ENCODE data around the gene NTN1.
"Not testable (repeated sequence)": the region's sequence is repeated elsewhere in the genome, so short reads cannot be mapped to it uniquely, and the experiment has no call there.

NTN1 gene

DNA sequence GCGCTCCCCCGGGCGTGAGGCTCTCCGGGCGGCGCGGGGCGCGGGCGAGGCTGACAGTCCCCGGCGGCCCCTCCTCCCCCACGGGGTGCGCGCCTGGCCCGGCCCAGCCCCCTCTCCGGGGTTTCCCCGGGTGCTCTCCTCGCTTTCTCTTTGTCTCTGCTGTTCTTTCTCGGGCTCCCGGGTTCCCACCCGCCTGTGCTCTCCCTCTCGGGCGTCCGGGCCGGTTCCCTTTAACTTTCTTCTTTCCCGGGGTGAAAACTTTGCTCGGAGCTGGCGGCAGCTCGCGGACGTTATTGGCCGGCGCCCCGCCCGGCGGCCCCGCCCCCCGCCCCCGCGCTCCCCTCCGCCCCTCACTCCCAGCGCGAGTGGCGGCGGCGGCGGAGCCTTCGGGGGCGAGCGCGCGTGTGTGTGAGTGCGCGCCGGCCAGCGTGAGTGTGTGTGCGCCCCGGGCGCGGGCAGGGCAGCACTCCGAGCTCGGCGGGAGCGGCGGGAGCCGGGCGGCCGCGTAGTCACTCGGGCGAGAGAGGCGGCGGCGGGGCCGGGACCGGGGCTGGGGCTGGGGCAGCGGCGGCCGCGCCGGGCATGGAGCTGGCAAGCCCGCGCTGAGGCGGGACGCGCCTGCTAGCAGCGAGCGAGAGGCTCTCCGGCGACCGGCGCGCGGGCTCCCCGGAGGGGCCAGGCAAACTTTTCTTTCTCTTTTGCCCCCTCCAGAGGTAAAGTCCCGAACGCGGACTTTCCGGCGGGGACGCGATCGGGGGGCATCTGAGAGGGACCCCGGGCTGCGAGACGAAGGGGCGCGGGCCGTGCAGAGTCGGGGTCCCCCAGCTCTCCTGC is at the start of gene NTN1:
NTN1 (plus strand) TSS at position 353 of the 834 bp plus-strand sequence. CDS start 864 bp downstream, outside the sequence.
- DNase-seq = peak; percentile 37

DNA sequence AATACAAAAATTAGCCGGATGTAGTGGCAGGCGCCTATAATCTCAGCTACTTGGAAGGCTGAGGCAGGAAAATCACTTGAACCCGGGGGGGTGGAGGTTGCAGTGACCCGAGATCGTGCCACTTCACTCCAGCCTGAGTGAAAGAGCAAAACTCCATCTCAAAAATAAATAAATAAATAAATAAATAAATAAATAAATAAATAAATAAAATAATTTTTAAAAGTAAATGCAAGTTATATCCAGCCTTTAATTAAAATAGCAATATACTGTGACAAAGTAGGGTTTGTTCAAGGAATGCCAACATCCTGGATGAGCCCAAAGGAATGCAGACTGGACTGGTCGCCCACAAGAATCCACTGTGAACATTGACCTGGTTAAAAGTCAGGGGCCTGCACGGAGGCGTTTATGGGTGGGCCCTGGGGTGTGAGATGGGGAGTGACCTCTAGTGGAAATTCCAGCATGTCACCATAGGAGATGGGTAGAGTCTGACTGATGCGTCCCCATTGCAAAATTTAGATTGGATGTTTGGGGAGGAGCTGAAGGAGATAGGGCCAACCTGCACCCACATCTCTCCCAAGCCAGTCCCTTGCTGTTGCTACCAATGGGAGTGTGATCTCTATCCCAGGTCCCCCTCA is 46.1 kb upstream of the NTN1 start:
- DNase-seq = no peak

DNA sequence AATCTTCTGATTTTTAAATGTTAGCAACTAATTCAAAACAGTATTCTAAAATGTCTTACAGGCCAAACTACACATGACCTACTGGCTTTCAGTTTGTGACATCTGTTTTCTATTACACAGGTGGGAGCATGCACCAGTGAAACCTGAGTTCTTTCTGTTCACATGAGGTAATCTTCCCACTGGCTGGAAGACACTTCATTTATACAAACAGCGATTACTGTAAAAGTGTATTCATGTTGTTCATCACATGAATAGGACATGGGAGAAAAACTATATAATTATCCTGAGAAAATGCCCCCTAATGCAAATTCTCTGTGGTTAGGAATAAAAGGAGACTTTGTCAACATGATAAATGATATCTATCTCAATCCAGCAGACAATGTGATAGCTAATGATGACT is 44.7 kb upstream of the NTN1 start:
- peak; percentile 98 for DNase-seq

DNA sequence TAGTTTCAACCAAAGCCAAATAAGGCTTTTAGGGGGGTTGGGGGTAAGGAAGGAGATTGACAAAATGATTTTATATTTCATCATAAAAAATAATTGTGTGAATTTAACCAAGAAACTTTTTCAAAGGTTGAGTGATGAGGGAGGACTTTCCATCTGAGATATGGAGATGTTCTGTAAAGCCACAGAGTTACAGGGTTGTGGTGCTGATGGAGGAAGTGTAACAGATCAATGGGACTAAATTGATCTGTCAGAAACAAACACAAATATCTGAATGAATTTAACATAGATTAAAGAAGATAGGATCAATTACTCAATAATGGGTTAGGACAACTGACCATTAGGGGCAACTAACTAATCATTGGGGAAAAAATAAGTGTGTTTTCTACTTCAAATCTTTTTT is 41.6 kb upstream of the NTN1 start:
- no peak for DNase-seq

DNA sequence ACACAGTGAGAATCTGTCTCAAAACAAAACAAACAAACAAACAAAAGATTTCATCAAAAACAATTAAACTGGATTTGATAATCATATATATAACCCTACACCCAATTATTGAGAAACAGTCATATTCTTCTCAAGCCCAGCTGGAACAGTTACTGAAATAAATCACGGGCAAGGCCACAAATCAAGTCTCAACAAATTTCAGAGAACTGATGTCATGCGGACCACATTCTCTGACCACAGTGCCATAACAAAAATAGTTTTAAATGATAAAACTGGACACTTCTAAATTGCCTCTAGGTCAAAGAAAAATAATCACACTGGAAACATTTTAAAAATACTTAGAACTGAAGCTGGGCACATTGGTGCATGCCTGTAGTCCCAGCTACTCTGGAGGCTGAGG is 39.9 kb upstream of the NTN1 start:
- DNase-seq = no peak

DNA sequence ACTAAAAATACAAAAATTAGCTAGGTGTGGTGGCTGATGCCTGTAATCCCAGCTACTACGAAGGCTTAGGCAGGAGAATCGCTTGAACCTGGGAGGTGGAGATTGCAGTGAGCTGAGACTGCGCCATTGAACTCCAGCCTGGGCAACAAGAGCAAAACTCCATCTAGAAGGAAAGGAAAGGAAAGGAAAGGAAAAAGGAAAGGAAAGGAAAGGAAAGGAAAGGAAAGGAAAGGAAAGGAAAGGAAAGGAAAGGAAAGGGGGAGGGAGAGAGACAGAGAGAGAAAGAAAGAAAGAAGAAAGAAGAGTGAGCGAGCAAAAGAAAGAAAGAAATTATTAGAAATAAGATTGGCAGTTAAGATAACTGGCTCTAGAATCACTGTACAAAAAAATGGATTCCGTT is 37.1 kb upstream of the NTN1 start:
- not testable (repeated sequence) for DNase-seq

DNA sequence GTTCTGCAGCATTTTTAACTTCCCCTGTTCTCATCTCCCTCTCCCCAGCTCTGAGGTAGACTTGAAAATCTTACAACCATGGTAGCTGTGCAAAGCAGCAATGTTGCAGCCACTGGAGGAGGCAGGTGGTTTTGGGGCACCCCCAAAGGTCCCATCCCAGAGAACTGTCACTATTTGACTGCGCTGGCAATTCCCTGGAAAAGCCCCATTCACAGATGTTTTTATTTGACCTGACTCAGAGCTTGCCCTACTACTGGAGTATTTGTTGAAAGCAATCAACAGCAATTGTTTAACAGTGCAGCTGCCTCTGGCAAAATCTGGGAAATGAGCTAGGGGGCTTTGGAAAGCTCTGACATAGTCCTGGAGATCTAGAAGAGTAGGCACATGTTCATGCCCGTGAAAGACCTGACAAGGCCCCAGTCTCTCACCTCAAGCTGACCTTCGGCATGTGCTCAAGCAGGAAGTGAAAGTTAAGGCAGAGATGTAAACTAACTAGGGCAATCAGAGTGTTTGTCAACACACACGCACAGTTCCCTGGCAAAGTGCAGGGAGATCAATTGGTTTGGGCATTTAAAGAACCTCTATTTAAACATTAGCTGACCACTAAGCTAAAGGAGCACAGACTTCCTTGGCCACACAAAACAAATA is 36.1 kb upstream of the NTN1 start:
- DNase-seq = no peak

DNA sequence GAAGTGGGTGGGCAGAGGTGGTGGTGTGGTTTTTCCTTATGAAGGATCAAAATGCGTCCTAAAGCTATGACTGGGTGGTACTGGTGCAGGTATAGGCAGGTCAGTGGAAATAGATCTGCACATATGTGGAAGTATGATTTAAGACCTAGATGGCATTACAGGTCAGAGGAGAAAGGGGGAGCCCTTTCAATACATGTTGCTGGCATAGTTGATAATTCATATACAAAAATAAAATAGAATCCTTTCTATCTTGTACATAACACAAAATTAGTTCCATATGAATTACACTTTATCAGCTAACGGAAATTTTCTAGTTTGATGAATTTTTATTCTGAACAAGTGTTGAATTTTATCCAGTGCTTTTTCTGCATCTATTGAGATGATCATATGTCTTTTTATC is 35.0 kb upstream of the NTN1 start:
- DNase-seq = no peak

DNA sequence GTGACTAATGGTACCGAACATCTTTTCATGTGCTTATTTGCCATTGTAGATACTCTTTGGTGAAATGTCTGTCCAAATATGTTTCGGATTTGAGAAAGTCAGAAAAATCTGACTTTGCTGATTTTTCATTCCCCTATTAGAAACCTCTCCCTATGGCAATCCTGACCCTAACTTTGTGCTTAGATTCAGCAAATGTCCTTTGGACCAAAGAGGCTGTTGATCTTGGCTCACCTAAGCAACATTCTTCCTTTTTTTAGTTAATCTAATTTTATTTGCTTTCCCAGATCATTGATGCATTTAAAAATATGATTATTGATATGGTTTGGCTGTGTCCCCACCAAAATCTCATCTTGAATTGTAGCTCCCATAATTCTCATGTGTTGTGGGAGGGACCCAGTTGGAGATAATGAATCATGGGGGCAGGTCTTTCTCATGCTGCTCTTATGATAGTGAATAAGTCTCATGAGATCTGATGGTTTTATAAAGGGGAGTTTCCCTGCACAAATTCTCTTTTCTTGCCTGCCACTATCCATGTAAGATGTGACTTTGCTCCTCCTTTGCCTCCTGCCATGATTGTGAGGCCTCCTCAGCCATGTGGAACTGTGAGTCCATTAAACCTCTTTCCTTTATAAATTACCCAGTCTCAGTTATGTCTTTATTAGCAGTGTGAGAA is 32.9 kb upstream of the NTN1 start:
- not testable (repeated sequence) for DNase-seq

DNA sequence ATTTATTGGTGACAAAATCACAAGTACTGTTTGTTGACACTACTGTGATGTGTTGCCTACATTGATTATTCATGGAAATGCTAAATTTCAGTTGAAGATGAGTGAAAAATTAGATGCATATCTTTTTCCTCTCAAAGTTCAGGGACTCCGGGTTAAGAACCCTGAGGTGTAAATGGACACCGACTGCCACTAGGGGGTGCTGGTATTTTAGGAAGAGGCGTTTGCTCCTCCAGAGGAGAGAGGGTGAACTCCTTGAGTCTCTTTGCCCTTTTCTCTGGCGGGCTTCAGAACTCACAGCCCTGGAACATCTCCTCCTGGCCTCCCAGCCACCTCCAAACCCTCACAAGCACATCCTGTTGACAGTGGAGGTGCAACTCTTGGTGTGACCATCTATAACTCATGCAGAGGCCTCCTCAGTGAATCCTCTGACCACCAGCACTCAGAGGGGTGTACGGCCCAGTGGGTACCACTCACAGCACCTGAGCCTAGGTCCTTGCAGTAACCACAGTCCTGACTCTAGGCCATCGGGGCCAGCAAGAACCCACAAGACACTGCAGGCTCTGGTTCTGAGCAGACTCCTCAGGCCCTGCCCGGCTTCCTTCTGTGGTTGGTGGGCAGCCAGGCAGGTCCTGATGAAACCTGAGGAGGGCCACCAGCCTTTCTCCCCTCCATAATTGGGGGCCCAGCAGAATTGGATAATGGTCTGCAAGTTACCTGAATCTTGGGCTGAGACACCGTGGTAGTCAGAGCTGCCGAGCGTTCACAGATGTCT is 29.6 kb upstream of the NTN1 start:
- peak; percentile 9 for DNase-seq

DNA sequence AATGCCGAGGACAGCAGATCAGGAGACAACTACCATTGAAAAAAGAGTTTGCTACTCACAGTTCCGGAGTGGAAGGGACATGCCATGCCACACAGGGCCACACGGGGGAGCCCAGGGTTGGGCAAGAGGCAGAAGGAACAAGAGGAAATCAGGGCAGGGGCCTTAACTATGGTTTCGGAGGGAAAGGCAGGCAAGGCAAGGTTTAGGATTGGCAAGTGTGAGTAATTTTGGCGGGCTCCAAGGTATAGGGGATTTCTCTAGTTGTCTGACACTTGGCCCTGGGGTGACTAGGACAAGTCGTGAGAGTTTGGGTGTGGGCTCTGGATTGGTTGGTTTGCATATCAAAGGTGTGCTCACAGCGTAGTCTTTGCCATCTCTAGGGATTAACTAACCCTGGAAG is 27.0 kb upstream of the NTN1 start:
- DNase-seq = peak; percentile 49

DNA sequence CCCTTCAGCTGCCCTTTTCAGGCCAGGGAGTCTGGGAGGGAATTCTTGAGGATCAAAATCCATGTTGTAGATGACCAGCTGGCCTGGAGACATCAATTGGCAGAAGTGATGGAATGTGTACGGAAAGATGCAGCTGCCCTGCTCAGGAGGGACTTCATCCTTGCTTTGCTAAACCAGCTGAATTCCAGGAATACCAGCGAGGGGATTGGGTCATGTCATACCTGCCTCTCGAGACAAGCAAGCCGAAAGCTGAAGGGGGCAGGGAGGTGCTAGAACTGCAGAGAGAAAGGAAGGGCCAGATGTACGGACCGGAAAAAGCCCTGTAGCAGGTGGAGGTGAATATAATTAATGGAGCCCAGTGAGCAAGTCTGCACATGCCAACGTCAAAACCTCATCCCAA is 25.6 kb upstream of the NTN1 start:
- no peak for DNase-seq

DNA sequence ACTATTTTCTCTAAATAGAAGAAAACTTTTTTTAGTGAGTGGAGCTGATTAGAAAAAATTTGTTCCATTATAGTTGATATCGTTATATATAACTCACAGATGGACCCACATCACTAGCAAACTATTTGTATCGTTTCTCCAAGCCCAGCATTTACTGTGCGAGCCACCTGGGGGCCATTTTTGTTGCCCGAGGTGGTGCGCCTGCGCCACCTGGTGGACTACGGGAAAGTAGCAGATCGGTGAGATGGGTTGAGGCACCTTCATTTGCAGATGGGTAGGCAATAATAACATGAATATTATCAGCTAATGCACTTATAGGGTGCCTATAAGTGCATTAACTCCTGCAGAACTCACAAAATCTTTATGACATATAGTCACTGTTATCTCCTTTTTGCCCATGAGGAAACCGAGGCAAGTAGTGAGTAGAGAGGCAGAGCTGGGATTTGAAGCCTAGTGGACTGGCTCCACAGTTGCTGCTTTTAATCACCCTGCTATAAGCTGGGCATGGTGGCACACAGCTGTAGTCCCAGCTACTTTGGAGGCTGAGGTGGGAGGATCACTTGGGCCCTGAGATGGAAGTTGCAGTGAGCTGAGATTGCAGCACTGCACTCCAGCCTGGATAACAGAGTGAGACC is 23.2 kb upstream of the NTN1 start:
- peak; percentile 81 for DNase-seq

DNA sequence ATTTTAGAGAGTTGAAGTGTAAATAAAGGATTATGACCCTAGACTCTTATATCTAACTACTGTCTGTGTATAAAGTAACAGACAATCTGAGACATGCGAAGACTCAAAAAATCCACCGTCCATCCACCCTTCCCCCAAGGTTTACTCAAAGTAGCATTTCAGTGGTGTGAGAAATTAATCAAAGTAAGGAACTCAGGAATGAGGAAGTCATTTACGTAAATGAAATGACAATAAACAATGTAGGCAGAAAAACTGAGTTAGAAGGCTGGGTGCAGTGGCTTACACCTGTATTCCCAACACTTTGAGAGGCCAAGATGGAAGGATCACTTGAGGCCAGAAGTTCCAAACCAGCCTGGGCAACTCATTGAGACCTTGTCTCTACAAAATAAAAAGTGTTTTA is 19.8 kb upstream of the NTN1 start:
- no peak for DNase-seq

DNA sequence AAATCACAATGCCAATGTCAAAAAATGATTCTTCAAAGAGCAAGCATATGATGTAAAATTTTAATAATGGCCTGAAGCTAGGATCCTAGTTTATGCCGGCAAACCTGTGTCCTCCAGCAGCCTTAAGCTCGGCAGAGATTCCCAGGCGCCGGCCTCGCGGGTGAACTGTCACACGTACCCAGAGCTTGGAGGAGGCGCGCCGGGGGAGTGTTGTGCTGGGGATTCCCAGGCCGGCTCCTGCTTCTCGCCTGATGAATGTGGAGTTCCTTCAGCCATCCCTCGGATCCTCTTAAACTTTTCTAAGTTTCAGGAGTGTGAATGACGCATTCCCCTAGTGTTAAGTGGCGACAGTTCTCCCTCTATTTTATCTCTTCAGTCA is 19.1 kb upstream of the NTN1 start:
- no peak for DNase-seq

DNA sequence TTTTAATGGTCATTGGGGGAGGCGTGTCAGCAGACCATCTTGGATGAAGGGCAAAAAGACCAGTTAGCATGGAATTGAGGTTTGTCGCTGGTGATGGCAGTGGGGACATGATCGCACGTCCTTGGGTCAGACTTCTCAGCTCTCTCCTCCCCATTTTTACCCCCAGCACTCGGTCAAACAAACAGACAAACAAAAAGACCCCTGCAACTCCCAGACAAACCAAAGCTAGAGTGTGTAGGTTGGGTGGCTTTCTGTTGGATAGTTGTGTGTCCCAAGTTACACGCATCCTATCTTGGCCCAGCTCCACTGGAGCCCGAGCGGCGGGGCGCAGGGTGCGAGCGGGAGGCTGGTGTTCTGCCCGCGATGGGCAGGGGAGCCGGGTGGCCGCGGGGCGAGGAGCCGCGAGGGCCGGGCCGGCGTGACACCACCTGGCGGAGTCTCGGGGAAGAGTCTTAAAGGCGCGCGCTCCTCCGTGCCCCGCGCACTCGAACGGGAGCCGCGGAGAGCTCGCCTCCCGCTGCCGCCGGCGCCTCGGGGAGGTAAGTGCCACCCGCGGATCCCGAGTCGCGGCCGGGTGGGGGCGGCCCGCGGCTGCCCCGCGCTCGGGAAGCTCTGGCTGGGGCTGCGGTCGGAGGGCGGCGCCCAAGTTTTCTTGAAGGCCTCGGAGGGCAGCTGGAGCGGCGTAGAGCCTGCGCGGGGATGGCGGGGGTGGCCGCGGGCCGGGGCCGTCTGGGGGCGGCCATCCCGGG is 18.5 kb upstream of the NTN1 start:
- peak; percentile 18 for DNase-seq

DNA sequence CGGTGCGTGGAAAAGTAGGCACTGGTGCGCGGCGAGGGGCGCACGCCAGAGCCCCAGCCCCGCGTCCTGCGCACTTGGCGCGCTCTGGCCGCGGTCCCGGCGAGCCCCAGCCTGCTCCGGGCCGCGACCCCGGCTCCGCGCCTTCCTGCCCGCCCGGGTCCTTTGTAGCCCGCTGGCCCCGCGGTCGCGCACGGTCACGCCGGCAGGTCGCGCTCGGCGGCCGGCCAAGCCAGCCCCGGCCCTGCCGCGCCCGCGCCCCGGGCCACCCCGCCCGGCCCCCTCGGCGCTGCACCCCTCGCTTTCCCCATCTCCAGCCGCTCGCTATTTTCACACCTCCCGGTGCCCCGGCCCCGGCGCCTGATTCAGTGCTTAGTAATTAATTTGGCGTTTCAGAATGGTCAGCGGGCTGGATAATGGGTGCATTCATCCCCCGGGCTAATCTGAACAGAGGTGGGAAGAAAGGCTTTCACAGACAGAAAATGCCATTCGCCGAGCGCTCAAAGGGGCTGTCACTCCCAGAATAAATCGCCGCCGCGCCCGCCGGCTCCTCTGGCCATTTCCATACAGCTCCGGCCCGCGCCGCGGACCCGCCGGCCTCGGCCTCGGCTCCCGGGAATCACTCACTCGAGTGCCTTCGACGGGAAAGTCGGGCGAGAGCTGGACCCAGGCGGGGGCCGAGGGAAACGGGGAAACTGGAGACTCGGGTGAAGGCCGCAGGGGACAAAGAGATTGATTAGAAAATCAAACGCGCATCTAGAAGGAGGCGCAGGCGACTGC is 17.8 kb upstream of the NTN1 start:
- no peak for DNase-seq

DNA sequence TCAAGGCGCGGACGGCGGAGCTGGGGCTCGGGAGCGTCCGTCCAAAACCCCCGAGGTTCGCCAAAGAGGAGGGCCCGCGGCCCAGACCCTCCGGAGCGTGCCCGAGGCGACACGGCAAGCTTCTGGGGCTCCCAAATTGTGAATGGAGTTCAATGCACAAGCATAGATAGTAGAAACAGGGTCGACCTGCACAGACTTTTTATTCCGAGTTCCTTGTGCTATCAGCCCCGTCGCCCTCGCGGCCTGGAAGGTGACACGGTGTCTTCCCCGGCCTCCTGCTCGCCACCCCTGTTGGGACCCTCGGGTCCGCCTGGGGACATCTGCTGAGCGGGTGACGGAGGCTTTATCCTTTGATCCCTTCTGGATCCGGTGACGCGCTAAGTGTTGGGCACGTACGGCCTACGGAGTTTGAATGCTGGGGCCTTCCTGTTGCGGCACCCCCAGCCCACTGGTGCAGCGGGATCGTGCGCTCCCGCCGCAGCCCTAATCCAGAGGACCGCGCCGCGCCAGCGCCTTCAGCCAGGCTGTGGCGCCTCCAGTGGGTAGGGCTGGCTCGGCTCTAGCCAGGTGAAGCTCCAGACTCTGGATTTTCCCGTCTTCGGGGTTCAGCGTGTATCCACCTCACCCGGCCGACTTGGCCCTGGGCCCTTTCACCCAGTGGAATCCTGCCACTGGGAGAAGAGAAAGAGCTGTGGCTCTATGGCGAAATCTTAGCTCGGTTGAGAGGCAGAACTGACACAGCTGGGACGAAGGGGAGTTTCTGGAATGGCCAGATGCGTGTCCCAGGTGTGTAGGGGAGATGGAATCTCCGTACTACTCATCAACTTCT is 17.0 kb upstream of the NTN1 start:
- DNase-seq = no peak

DNA sequence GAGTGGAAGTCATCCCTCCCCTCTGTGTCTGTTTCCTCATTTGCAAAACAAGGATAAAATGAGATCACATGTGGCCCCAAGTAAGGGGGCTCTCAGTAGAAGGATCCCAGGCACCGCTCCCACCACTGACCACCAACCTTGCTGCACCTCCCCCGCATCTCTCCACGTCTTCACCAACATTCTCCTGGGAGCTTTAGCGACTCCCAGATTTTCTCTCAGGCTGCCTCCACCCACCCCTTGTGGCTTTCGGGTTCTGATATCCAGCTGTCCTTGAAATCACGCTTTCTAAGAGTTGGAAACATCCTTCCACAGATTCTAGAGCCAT is 16.4 kb upstream of the NTN1 start:
- no peak for DNase-seq

Measured in NCI-H748 treated with DMSO at 0.1 percent for 48 hours (cell line).